Activated naive CD8-positive, alpha-beta T cell treated with anti-CD3 and anti-CD28 coated beads, Interleukin-2, amount 10 ng/mL, durations not matched to agents 7 days and 5 days (primary cell): Measurements from ENCODE around the gene VAMP4. TPM values are rescaled to one million over a fixed set of nuclear protein-coding genes. Genes with fewer than 3 reads are reported as not detected.

Source experiments
- ATAC-seq: fragments of 150-1000 bp; cut with Tn5 transposase; one replicate; pipeline ENCODE4 v1.10.0; 2021; ENCODE audit warnings: low read depth, moderate library complexity
- POLR2A ChIA-PET: fragments of 350-600 bp; sonication (Branson Sonifier 250); formaldehyde crosslinking; loops from one replicate; lab custom pipeline; 2021; ENCODE audit warnings: antibody characterized with exemption; lab: Charles Lee
- DNase-seq: peaks from one replicate; pipeline ENCODE4 v3.0.0; 2021
- H3K27ac Mint-ChIP-seq: one replicate; pipeline ENCODE4 v1.8.0; 2022; ENCODE audit warnings: mild to moderate bottlenecking, mixed read lengths
- H3K27me3 Mint-ChIP-seq: one replicate; pipeline ENCODE4 v1.8.0; 2022; ENCODE audit warnings: mild to moderate bottlenecking, moderate library complexity, mixed read lengths
- H3K36me3 Mint-ChIP-seq: one replicate; pipeline ENCODE4 v1.8.0; 2021; ENCODE audit warnings: mild to moderate bottlenecking, mixed read lengths
- H3K4me1 Mint-ChIP-seq: one replicate; pipeline ENCODE4 v1.8.0; 2021; ENCODE audit warnings: mixed read lengths
- H3K4me3 Mint-ChIP-seq: one replicate; pipeline ENCODE4 v1.8.0; 2022; ENCODE audit warnings: mild to moderate bottlenecking, moderate library complexity, mixed read lengths
- H3K9me3 Mint-ChIP-seq: one replicate; pipeline ENCODE4 v1.8.0; 2021; ENCODE audit warnings: mixed read lengths
- total RNA-seq, 2 experiments: library from RNA; stranded (reverse); gene quantifications; one replicate each; pipeline ENCODE4 v1.2.3, GENCODE V29; 2021

Gene VAMP4
- total RNA-seq, 2 experiments from 2014 or later = 17.5 to 20.8 TPM

GRCh38 chr1:171769171-171769570, 27.3 kb upstream of the VAMP4 start:
- Mint-ChIP-seq H3K9me3 (no peaks in the 10 kb centered on the region), H3K4me1 (no peaks in the 10 kb centered on the region), H3K27ac (no peak overlapping the region), H3K36me3 (no peaks in the 10 kb centered on the region), H3K27me3 (peaks cover 22% of the 10 kb centered on the region), H3K4me3 (no peak overlapping the region)
- no peak for ATAC-seq
- DNase-seq = no peak
- POLR2A ChIA-PET = no interaction called here

- Mint-ChIP-seq H3K4me3 (no peak overlapping the region), H3K9me3 (no peaks in the 10 kb centered on the region), H3K27ac (no peak overlapping the region), H3K4me1 (no peaks in the 10 kb centered on the region), H3K27me3 (peaks cover 7% of the 10 kb centered on the region), H3K36me3 (no peaks in the 10 kb centered on the region)
- no peak for ATAC-seq
- POLR2A ChIA-PET = no interaction called here
- DNase-seq = no peak
Measured at GRCh38 chr1:171763764-171764163, 21.9 kb upstream of the VAMP4 start.

- POLR2A ChIA-PET = interaction anchor here (1.5 kb wide), 1 partner anchor 19 kb away, joined by 5 read pairs; no protein-coding TSS in a partner anchor
- Mint-ChIP-seq H3K9me3 (no peaks in the 10 kb centered on the region), H3K4me1 (no peaks in the 10 kb centered on the region), H3K4me3 (no peak overlapping the region), H3K27me3 (peaks cover 15% of the 10 kb centered on the region), H3K27ac (no peak overlapping the region), H3K36me3 (no peaks in the 10 kb centered on the region)
- ATAC-seq (no peak), DNase-seq (no peak)
Measured at GRCh38 chr1:171762143-171762563, 20.3 kb upstream of the VAMP4 start.

- DNase-seq (no peak), ATAC-seq (no peak)
- peaks cover 9% of the 10 kb centered on the region for H3K27me3 Mint-ChIP-seq
- POLR2A ChIA-PET = no interaction called here
- no peak overlapping the region for H3K27ac Mint-ChIP-seq
- H3K4me3 Mint-ChIP-seq = no peak overlapping the region
- H3K9me3 Mint-ChIP-seq = no peaks in the 10 kb centered on the region
- no peaks in the 10 kb centered on the region for H3K36me3 Mint-ChIP-seq
- no peaks in the 10 kb centered on the region for H3K4me1 Mint-ChIP-seq
Measured at GRCh38 chr1:171758011-171758410, 16.1 kb upstream of the VAMP4 start.

GRCh38 chr1:171756856-171757255, 15.0 kb upstream of the VAMP4 start:
- POLR2A ChIA-PET = interaction anchor here (1.0 kb wide), 1 partner anchor 15 kb away, joined by 4 read pairs; the partner anchor contains the start of gene VAMP4
- H3K27ac Mint-ChIP-seq = no peak overlapping the region
- H3K36me3 Mint-ChIP-seq = no peaks in the 10 kb centered on the region

GRCh38 chr1:171754971-171755370, 13.1 kb upstream of the VAMP4 start:
- DNase-seq = no peak
- no peak for ATAC-seq
- Mint-ChIP-seq H3K4me3 (no peak overlapping the region), H3K27me3 (peaks cover 9% of the 10 kb centered on the region), H3K27ac (no peak overlapping the region), H3K36me3 (no peaks in the 10 kb centered on the region), H3K9me3 (no peaks in the 10 kb centered on the region), H3K4me1 (no peaks in the 10 kb centered on the region)
- POLR2A ChIA-PET = no interaction called here

More at GRCh38 chr1:171756856-171757255, 15.0 kb upstream of the VAMP4 start:
- DNase-seq (no peak), ATAC-seq (no peak)
- Mint-ChIP-seq H3K27me3 (peaks cover 9% of the 10 kb centered on the region), H3K9me3 (no peaks in the 10 kb centered on the region), H3K4me3 (no peak overlapping the region), H3K4me1 (no peaks in the 10 kb centered on the region)

GRCh38 chr1:171754353-171754705, 12.5 kb upstream of the VAMP4 start:
- Mint-ChIP-seq H3K36me3 (no peaks in the 10 kb centered on the region), H3K27me3 (peaks cover 9% of the 10 kb centered on the region), H3K4me1 (no peaks in the 10 kb centered on the region), H3K27ac (no peak overlapping the region), H3K4me3 (no peak overlapping the region), H3K9me3 (no peaks in the 10 kb centered on the region)
- no peak for DNase-seq
- POLR2A ChIA-PET = no interaction called here
- no peak for ATAC-seq

- H3K4me3 Mint-ChIP-seq = no peak overlapping the region
- POLR2A ChIA-PET = no interaction called here
Measured at GRCh38 chr1:171753685-171754352, 12.0 kb upstream of the VAMP4 start.

GRCh38 chr1:171753182-171753581, 11.3 kb upstream of the VAMP4 start:
- Mint-ChIP-seq H3K4me3 (no peak overlapping the region), H3K36me3 (no peaks in the 10 kb centered on the region), H3K4me1 (no peaks in the 10 kb centered on the region), H3K9me3 (no peaks in the 10 kb centered on the region), H3K27ac (no peak overlapping the region), H3K27me3 (peaks cover 9% of the 10 kb centered on the region)
- no peak for DNase-seq
- no peak for ATAC-seq
- POLR2A ChIA-PET = no interaction called here

More at GRCh38 chr1:171753685-171754352, 12.0 kb upstream of the VAMP4 start:
- H3K36me3 Mint-ChIP-seq = no peaks in the 10 kb centered on the region
- DNase-seq (no peak), ATAC-seq (no peak)
- no peaks in the 10 kb centered on the region for H3K9me3 Mint-ChIP-seq
- H3K27ac Mint-ChIP-seq = no peak overlapping the region
- peaks cover 9% of the 10 kb centered on the region for H3K27me3 Mint-ChIP-seq
- no peaks in the 10 kb centered on the region for H3K4me1 Mint-ChIP-seq

GRCh38 chr1:171751221-171751620, 9.4 kb upstream of the VAMP4 start:
- DNase-seq (no peak), ATAC-seq (no peak)
- H3K27ac Mint-ChIP-seq = no peak overlapping the region
- no peaks in the 10 kb centered on the region for H3K36me3 Mint-ChIP-seq
- no peak overlapping the region for H3K4me3 Mint-ChIP-seq
- H3K9me3 Mint-ChIP-seq = no peaks in the 10 kb centered on the region
- POLR2A ChIA-PET = no interaction called here
- no peaks in the 10 kb centered on the region for H3K27me3 Mint-ChIP-seq
- no peaks in the 10 kb centered on the region for H3K4me1 Mint-ChIP-seq

- no peak for DNase-seq
- peaks cover 2% of the 10 kb centered on the region for H3K4me1 Mint-ChIP-seq
- H3K27ac Mint-ChIP-seq = no peak overlapping the region
- H3K36me3 Mint-ChIP-seq = peaks cover 1% of the 10 kb centered on the region
- H3K9me3 Mint-ChIP-seq = no peaks in the 10 kb centered on the region
- H3K4me3 Mint-ChIP-seq = no peak overlapping the region
- ATAC-seq = no peak
- POLR2A ChIA-PET = no interaction called here
- H3K27me3 Mint-ChIP-seq = no peaks in the 10 kb centered on the region
Measured at GRCh38 chr1:171748651-171749050, 6.8 kb upstream of the VAMP4 start.

GRCh38 chr1:171744986-171745385, 3.1 kb upstream of the VAMP4 start:
- Mint-ChIP-seq H3K4me3 (no peak overlapping the region), H3K36me3 (peaks cover 3% of the 10 kb centered on the region), H3K27me3 (no peaks in the 10 kb centered on the region), H3K27ac (no peak overlapping the region), H3K9me3 (no peaks in the 10 kb centered on the region), H3K4me1 (peaks cover 23% of the 10 kb centered on the region)
- ATAC-seq (no peak), DNase-seq (no peak)
- POLR2A ChIA-PET = no interaction called here

GRCh38 chr1:171743081-171743870, 1.4 kb upstream of the VAMP4 start:
- no peaks in the 10 kb centered on the region for H3K9me3 Mint-ChIP-seq
- no peak for DNase-seq
- POLR2A ChIA-PET = interaction anchor here (1.3 to 4.4 kb wide), 6 partner anchors 18 to 258 kb away, joined by 3 to 46 read pairs (median 12); partner anchors contain the start of genes DNM3, METTL13 and PRRC2C
- peak overlapping the region; percentile 100 for H3K4me3 Mint-ChIP-seq
- H3K27ac Mint-ChIP-seq = peak overlapping the region; percentile 97
- H3K4me1 Mint-ChIP-seq = peaks cover 39% of the 10 kb centered on the region
- H3K27me3 Mint-ChIP-seq = no peaks in the 10 kb centered on the region
- peaks cover 7% of the 10 kb centered on the region for H3K36me3 Mint-ChIP-seq
- no peak for ATAC-seq

GRCh38 chr1:171742577-171742922, 685 bp upstream of the VAMP4 start:
- Mint-ChIP-seq H3K4me3 (peak overlapping the region; percentile 100), H3K36me3 (peaks cover 9% of the 10 kb centered on the region), H3K27me3 (no peaks in the 10 kb centered on the region), H3K9me3 (no peaks in the 10 kb centered on the region), H3K4me1 (peaks cover 39% of the 10 kb centered on the region), H3K27ac (peak overlapping the region; percentile 97)
- DNase-seq (peak; percentile 33), ATAC-seq (no peak)
- POLR2A ChIA-PET = interaction anchor here (1.0 to 4.4 kb wide), 10 partner anchors 14 to 257 kb away, joined by 3 to 46 read pairs (median 7); partner anchors contain the start of genes DNM3, METTL13 and PRRC2C
